Frontal cortex (tissue), 4 donors: ENCODE results near the gene NEK5. TPM values are rescaled to one million over a fixed set of nuclear protein-coding genes. Genes with fewer than 3 reads are reported as not detected.
"Not testable (repeated sequence)": the region's sequence is repeated elsewhere in the genome, so short reads cannot be mapped to it uniquely, and the experiment has no call there.

Experiments used
- DNase-seq, 2 donors: peaks; one replicate each; pipeline ENCODE4 v3.0.0; 2012; ENCODE audit warnings: low spot score in 2 of 2
- FAIRE-seq: peaks from 2 replicates; lab custom pipeline; 2012; peaks lifted over from hg19 to GRCh38; lab: Jason Lieb, UNC
- total RNA-seq: library from RNA; depleted of rRNA; stranded (reverse); fragments of >200 nt; gene quantifications from one replicate; pipeline ENCODE4 v1.2.3, GENCODE V29; 2014
- donor health status: control.
- donor health status: control.
- donor health status: control.

NEK5 gene
- total RNA-seq, 1 donor from 2014 or later = 0.82 TPM

DNA sequence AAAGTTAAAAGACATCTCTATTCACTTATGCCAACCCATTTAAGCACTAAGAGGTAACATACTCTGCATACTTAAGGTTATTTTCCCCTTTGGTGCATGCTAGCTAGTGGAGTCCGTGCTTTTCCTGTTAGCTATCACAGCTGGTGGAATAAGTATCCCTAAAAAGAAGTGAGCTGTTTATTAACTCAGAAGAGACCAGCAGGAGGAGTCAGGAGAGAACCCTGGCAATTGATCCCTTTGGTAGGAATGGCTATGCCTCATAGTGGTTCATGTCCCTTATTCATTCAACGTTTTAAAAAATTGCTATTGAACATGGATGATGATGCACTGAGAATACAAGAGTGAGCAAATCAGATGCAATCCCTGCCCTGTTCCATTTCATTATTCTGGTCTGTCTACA is 12.4 kb upstream of the NEK5 start:
- FAIRE-seq (no peak), DNase-seq (no peak)

DNA sequence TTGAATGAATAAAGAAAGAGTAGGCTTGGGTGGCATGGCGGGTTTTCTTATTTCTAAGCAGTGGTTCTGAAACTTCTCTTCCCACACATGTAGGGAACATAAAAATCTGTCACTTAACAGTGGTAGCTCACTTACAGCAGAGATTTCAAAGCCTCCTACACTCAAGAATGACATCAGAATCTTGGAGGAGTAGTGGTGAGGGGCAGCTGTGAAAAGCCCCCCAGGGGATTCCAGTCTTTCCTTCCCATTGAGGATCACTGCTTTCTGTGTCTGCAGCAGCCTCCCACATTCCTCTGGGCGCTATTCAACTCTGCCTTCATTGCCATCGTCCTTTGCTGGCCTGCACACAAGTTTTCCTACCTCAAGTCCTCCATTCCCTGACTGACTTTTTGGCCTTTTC is 8.6 kb upstream of the NEK5 start:
- no peak for DNase-seq
- no peak for FAIRE-seq

DNA sequence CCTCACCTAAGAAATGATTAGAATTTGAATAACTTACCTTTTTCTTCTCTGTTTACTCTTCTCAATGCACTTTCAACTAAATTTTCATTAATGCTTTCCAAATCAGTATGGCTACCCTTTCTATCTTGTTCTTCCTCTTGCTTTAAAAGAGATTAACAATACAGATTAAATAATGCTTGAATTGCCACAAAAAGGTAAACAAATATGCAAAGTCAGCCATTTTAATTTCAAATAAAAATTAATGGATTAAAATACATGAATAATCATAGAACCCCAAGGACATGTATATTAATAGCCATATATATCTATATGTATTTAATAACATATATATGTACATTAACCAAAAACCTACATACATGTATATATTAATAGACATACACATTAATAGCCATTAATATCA is 7.9 kb upstream of the NEK5 start:
- FAIRE-seq = peak; percentile 39

DNA sequence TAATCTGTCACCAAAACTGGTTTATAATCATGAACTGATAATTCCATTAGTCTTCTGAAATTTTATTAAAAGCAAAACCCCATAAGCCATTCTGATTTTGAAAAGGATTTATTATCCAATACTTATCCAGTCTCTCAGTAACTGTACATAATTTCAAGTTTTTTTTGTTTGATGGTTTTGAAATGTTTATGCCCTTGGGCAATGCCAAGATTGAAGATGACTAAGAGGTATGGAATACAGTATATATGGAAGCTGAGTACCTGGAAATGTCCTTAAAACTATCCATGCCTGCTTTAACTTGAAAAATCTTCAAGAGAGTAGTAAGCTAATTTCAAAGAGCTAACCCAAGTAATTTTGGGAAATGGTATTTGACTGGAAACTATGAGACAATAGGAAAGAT is 1.8 kb upstream of the NEK5 start:
- DNase-seq (no peak), FAIRE-seq (no peak)

More for the DNA sequence above, 7.9 kb upstream of the NEK5 start:
- DNase-seq = no peak

DNA sequence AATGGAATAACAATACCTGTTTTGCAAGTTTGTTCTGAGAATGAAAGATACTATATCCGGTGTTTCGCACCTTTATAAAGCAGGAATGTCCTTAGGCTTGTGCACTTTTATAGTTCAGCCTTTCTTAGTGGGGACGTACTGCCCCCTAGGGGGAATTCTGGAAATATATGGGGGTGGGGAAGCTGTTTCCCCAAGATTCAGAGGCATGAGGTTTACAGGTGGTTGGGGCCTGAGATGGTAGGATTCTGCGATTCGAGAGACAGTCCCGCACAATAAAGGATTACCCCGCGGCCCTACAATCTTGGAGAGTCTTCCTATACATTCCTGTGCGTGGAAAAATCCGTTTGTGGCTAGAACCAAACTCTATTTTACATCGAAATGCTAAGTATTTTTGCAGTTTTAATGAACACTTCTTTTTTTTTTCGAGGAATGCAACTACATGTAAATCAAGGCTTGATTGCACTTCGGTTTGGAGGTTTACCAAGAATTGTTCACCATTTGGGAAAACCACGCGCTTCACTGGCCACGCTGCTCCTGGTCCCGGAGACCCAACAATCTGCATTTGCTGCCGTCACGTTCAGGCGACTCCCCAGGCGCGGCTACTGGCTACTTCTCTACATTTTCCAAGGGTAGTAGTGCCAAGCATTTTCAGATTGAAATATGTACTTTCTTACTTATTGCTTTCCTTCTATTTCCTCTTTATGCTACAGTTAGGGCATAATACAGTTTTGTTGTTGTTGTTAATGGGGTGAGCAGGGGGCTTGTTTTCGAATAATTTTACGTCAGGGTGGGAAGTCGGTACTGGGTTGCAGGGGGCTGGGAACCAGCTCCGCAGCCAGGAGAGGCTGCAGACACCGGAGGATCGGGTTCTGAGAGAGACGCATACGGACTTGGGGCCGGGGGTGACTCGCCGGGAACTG is 830 bp downstream of the NEK5 start:
- DNase-seq = peak; percentile 73 to 74
- FAIRE-seq = peak; percentile 15

DNA sequence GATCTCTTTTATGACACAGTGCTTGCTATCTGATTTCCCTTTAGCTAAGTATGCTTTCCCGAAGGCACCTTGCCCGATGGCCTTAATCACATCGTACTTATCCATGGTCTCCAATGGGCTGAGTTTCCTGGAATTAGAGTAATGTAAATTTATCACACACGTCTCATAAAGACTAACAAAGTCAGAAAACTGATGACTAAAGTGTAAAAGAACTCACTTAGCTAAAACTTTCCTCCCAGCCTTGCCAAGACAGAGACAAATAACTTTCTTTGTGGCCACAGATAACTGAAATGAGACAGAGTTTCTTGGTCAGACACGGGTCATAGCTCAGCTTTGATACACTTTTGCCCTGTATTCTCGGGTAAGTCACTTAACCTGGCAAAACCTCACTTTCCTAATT is 1.5 kb downstream of the NEK5 start:
- no peak for DNase-seq
- no peak for FAIRE-seq

DNA sequence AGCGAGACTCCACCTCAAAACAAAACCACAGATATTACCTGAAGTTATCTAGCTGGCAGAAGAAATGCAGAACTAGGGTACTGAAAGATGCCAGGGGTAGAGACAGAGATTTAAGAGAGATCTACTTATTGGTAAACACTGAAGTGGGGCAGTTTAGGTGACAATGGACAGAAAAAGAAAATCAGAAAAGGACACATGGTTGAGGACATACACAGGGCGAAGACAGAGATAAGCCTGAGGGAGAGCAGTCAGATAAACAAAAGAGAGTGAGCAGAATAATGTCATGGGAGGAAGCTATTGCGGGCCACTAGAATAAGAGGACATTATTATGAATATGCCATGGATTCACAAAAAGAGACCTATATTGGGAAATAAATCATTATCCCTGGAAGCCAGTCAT is 3.3 kb downstream of the NEK5 start:
- DNase-seq (no peak), FAIRE-seq (no peak)

DNA sequence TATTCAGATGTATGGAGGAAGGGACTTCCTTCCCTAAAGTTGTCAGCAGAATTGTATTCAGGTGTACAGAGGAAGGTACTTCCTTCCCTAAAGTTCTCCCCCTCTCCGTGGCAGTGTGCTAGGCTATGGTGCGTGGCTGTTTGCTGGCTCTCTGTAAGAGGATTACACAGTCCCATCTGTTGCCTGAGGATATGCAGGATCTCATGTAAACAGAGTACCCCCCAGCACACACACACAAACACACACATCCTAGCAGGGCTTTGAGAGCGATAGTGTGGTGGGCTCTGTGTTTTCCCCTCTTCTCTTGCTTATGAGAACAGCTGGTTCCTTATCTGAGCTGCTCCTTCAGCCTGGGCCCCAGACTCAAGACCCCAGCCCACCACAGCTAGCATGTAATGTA is 10.3 kb downstream of the NEK5 start:
- FAIRE-seq (no peak), DNase-seq (no peak)

DNA sequence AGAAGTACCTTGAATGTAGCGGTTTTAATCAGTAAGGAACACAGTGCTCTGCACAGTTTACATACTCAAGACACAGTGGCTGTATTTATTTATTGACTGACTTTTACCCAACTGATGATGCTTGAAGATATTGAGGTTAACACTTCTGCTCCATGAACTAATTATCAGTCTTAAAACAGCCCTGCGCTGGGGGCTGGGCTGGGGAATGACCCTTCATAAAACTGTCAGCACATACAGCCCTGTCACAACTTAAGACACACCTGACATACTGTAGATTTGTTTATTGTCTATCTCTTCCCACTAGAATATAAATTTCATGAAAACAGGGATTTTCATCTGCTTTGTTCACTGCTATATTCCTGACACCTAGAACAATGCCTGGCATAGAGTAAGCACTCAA is 10.8 kb downstream of the NEK5 start:
- FAIRE-seq (no peak), DNase-seq (no peak)

DNA sequence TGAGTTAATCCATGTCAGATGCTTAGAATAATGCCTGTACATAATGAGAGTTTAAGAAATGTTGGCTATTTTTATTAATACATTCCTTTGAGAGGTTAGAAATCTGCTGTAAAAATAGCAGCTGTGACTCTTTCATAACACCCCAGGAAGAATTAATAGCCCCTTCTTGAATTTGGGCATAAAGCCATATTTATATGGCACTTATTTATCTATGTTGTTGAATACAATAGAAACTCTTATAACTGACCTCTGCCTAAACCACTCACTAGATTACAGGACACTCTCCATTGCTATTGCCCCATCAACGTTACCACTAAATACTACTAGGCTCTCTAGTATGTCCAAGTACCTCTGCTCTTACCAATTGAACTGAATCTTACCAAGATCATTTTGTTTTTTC is 16.3 kb downstream of the NEK5 start:
- DNase-seq (no peak), FAIRE-seq (no peak)

DNA sequence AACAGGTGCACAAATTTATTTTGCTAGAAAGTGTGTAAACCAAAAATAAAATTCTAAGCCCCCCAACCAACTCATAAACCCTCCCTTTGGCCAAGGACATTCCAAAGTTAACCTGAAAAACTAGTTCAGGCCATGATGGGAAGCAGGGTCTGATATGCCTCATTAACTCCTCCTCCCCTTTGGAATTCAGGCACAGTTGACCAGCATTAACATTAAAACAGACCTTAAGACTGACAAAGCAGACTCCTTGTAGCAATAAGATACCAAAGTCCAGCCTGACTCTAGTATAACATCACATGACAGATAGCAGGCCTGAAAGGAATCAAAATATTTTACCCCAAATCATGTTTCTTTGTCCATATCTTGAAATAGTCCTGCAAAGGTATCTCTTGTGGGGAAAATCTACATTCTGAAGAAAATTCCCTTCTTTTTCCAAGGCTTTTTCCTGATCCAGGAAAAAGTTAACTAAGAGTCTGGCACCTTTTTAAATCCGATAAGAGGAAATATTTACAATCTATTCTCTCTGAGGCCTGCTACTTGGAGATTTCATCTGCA is 19.7 kb downstream of the NEK5 start:
- DNase-seq (no peak), FAIRE-seq (no peak)

DNA sequence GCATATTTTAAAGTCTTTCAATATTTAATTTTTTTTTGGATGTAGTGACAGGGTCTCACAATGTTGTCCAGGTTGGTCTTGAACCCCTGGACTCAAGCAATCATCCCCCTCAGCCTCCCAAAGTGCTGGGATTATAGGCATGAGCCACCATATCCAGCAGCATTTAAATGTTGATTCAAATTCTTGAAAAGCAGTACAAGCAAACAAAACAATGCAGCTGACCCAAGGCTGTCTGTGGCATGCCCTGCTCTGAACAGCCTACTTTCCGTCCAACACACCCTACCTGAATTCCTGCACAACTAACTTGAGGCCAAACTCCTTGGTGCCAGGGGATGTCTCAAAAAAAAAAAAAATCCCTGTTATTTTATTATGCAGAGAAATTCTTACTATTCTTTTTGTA is 23.0 kb downstream of the NEK5 start:
- no peak for DNase-seq
- no peak for FAIRE-seq

DNA sequence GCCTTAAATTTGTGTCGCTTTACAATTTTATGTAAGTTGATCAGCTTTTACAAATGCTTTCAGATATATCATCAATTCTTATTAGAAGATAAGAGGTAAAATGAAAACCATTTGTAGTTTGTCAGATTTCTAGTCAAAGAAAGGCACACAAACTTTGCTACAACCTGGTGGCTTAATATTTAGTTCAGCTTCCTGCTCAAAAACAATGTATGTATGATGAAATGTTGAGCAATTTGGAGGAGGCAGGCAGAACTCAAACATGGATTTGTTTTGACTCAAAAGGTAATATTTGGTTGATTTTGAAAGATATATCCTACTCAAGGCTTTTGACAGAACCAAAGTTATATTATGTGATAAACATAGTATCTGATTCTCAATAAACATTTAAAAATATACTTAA is 24.2 kb downstream of the NEK5 start:
- FAIRE-seq = no peak

DNA sequence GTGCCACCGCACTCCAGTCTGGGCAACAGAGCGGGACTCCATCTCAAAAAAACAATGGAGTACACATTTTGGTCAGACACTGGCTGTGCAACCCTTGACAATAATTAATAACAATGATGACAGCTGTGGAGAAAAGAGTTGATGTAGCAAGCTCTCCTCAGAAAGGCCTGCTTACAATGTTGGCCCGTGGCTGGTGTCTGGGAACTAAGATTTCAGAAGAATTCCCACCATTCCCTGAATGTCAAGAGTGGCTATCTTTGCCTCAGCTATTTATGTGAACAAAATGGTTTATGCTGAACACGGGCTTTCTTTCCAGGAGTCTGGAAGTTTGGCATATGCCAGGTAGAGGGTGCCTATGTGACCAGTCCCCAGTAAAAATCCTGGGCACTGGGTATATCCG is 25.5 kb downstream of the NEK5 start:
- FAIRE-seq (no peak), DNase-seq (no peak)

More for the DNA sequence above, 24.2 kb downstream of the NEK5 start:
- DNase-seq = no peak

DNA sequence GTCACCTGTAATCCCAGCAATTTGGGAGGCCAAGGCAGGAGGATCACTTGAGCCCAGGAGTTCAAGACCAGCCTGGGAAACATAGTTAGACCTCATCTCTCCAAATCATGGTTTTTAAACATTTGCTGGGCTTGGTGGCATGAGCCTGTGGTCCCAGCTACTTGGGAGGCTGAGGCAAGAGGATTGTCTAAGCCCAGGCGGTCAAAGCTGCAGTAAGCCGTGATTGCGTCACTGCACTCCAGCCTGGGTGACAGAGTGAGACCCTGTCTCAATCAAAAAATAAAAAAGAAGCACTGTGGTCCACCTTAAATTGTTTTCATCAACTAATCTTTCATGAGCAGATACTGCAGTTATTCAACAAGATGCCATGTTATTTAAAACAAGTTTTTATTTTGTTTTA is 26.4 kb downstream of the NEK5 start:
- not testable (repeated sequence) for FAIRE-seq

DNA sequence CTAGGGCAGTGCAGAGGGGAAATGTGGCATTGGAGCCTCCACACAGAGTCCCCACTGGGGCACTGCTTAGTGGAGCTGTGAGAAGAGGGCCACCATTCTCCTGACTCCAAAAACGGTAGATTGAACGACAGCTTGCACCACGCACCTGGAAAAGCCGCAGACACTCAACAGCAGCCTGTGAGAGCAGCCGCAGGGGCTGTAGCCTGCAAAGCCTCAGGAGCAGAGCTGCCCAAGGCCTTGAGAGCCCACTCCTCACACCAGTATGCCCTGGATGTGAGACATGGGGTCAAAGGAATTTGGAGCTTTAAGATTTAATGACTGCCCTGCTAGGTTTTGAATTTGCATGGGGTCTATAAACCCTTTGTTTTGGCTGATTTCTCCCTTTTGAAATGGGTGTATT is 31.7 kb downstream of the NEK5 start:
- no peak for FAIRE-seq
- DNase-seq = no peak

More for the DNA sequence above, 26.4 kb downstream of the NEK5 start:
- not testable (repeated sequence) for DNase-seq

DNA sequence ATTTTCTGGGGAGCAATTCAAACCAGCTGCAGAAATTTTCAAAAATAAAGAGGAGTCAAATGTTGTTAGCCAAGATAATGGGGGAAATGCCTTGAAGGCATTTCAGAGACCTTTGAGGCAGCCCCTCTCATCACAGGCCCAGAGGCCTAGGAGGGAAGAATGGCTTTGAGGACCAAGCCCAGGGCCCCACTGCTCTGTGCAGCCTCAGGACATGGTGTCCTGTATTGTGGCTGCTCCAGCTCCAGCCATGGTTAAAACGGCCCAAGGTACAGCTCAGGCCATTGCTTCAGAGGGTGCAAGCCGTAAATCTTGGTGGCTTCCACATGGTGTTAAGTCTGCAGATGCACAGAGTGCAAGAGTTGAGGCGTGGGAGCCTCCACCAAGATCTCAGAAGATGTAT is 32.1 kb downstream of the NEK5 start:
- FAIRE-seq = no peak
- no peak for DNase-seq

DNA sequence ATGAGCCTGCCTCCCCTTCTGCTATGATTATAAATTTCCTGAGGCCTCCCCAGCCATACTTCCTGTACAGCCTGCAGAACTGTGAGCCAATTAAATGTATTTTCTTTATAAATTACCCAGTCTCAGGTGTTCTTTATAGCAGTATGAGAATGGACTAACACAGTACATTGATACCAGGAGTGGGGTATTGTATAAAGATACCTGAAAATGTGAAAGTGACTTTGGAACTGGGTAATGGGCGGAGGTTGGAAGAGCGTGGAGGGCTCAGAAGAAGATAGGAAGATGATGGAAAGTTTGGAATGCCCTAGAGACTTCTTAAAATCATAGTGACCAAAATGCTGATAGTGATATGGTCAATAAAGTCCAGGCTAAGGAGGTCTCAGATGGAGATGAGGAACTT is 32.8 kb downstream of the NEK5 start:
- no peak for FAIRE-seq

DNA sequence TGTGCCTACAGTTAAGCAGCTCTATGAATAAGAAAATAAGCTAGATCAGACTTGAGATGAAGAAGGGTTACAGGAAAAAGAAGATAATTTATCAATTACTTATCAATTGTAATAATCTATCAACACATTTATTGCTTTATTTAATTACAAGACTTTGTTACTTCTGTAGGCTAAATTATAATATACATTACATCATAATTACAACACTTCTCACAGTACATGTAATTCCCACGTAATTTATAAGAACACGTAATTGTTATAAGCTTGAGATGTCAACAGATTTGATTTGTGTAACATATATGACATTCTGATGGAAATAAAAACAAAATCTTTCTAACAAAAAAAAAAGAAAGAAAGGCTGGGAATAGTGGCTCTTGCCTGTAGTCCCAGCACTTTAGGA is 36.8 kb downstream of the NEK5 start:
- DNase-seq = no peak

More for the DNA sequence above, 32.8 kb downstream of the NEK5 start:
- no peak for DNase-seq

DNA sequence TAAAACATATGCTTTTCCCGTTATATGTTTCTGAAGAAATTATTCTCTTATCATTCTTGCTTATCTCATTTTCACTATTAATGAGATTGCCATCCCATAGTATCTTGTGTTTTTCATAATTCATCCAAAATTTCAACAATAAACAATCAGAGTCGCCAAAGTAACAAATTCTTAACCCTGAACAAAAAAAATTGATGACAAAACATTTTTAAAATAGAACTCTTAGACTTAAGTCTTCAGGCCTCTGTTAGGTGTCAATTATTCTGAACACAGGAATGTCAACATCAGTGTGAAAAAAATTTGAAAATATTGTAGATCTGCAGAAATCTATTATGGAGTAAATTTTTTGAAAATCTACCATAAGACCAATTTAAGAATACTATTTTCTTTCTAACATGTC is 37.4 kb downstream of the NEK5 start:
- no peak for DNase-seq
- FAIRE-seq = no peak

More for the DNA sequence above, 36.8 kb downstream of the NEK5 start:
- no peak for FAIRE-seq

DNA sequence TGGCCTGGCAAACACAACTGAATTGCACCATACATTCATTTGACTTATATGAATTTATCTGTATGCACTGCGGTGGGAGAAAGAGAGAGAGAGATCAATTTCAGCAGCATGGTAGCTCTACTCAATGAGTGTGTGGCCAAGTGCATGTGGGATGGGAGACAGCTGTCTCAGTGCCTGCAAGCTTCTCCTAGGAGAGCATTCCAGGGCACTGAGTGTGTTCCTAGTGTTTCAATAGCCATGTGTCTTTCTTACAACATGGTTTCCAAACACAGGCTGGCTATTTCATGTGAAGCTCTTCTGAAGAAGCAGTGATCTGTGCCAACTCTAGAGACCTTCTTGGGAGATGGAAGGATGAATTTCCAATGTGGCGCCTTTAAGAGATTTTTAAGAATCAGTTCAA is 43.5 kb downstream of the NEK5 start:
- DNase-seq (no peak), FAIRE-seq (no peak)
